ENCODE measurements around the gene PLCB4. TPM values are rescaled to one million over a fixed set of nuclear protein-coding genes. Genes with fewer than 3 reads are reported as not detected.
"Not testable (repeated sequence)": the region's sequence is repeated elsewhere in the genome, so short reads cannot be mapped to it uniquely, and the experiment has no call there.

Gene PLCB4
- total RNA-seq, 1 donor from 2014 or later = 2.1 TPM

DNA sequence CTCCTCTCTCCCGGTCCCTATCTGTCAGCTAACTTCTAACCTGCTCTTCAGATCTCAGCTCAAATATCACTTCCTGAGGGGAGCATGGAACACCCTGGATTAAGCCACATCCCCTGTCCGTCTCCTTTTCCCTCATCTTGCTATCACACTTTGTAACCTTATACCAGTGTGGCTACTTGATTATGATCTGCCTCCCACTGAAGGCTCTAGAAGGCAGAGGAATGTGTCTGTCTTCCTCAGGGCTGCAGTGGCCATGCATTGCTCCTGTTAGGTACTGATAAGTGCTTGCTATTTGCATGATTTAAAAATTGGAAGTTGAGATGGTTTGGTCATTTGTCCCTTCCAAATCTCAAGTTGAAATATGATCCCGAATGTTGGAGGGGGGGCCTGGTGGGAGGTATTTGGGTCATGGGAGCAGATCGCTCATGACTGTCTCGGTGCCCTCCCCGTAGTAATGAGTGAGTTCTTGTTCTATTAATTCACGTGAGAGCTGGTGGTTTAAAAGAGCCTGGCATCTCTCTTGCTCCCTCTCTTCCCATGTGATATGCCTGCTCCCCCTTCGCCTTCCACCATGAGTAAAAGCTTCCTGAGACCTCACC is 71.4 kb downstream of the PLCB4 start:
- DNase-seq (ENCODE audit: low read depth in 2 of 2) = no peak

DNA sequence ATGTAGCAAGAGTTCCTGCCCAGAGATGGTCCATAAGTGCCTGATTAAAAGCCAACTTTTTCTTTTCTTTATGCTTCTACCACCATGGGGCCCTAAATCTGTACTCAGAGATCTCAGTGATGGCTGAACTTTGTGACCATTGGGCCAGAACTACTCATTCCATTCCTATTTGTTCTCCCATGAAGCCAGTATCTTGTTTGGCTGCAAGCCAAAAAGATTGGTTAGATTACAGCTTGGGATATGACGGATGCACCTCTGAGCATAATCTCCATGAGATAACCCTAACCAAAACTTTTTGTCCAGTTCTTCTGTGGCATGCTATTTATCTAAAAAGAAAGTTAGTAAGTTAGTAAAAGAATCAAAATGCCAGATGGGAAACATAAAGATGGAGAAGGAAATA is 72.2 kb downstream of the PLCB4 start:
- no peak for DNase-seq (ENCODE audit: low read depth in 2 of 2)

DNA sequence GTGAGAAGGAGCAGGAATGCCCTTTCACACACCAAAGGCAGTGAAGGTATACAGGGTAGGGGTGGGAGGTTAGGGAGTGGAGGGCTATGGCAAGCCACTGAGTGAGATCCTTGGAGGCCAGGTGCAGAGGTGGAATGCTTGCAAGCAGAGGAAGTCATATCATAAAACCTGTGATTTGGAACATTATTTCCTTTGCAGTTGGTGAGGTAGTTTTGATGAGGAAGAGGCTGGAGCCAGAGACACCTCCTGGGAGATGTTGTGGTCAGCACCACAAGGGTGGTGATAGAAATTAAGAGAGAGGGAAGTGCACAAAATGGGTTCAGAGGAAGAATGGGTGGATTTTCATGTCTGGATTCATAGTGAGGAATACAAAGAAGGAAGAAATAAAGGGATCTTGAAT is 73.0 kb downstream of the PLCB4 start:
- DNase-seq (ENCODE audit: low read depth in 2 of 2) = no peak

DNA sequence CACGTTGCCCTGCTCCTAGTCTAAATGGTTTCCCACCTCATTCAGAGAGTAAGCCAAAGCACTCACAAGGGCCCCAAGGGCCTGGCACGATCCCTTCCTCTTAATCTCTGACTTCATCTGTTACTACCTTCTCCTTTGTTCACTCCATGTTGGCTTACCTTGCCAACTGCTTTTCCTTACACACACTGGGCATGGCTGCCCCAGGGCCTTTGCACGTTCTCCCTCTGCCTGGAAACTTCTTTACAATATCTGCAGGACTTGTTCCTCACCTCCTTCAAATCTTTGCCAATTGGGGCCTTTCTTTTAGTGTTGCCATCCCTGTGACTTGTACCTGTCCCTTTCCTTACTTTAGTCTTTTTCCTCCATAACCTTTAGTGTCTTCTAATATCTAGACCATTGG is 73.9 kb downstream of the PLCB4 start:
- no peak for DNase-seq (ENCODE audit: low read depth in 2 of 2)

DNA sequence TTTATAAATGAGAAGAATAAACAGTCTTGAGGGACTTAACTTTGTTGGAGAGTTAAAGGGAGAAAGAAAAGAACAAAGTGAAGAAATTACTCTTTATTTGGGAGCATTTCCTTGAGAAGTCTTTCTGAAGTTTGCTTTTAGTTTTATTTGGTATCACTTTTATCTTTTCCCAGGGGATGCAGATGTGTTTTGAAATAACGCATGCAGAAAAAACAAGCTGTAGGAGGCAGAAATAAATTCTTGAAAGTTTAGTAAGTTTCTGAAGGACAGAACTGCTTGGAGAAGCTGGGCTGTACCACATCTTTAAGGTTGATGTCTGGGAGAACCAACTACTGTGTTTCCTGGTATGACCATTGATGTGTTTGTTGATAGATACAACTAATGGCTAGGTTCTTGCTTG is 75.0 kb downstream of the PLCB4 start:
- DNase-seq (ENCODE audit: low read depth in 2 of 2) = no peak

DNA sequence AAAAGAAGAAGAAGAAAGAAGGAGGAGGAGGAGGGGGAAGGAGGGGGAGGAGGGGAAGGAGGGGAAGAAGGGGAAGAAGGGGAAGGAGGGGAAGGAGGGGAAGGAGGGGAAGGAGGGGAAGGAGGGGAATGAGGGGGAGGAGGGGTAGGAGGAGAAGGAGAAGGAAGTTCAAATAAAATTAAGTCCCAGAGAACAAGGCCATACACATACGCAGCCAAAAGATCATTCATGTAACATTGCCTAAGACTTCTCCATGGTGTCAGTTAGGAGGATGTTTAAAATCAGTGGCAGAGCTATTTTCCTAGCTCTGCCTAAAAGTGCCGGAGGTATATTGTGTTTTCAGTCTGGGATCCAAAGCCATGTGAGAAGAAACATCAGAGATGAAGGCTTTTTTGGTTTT is 75.8 kb downstream of the PLCB4 start:
- DNase-seq (ENCODE audit: low read depth in 2 of 2) = no peak

DNA sequence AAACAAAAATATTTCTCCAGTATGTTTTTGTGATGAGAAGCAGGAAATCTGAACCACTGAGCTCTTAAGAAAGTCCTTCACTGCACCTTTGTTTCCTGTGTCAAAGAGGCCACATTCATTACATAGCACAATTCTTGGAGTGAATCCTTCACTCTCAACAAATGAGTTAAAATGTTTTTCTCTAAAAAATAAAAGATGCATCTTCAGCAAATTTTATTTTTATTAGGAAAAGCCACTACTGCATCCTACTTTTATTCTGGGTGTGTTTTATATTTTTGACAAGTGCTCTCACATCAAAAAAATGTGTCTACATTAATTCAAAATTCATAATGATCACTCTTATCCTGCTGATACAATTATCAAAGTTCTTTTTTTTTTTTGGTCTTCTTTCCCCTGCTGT is 76.3 kb downstream of the PLCB4 start:
- no peak for DNase-seq (ENCODE audit: low read depth in 2 of 2)

DNA sequence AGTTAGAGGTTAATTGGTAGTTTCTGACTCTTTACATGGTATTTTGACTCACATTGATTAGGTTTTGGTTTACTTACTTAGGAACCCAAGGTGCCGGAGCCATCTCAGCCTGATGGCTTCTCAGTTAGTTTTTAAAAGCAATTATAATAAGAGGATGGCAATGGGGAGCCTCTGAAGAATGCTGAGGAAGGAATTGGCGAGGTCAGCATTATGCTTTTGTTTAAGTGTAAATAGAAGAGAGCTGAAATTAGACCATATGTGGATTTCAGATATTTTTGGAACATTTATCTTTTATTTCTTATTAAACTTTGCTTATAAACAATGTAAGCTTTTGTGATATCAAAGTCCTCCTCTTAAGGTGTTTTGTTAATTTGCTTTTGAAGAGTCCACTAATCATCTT is 77.8 kb downstream of the PLCB4 start:
- DNase-seq (ENCODE audit: low read depth in 2 of 2) = no peak

DNA sequence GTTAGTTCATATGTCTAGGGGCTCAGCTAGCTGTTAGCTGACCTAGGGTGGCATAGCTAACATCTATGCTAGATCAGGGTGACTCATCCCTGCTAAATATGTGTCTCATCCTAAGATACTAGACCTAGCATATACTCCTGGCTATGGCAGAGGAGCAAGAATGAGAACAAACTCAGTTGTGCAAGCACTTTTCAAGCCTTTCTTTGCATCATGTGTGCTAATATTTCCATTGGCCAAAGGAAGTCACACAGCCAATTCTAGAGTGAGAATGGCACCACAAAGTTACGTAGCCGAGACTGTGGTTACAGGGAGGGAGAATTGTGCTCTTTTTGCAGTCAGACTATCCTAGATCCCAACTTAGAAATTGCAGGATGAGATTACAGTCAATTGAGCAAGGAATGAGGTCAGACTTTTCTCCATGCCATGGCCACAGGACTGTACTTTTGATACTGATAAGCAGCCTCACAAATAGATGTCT is 78.7 kb downstream of the PLCB4 start:
- DNase-seq (ENCODE audit: low read depth in 2 of 2) = no peak

DNA sequence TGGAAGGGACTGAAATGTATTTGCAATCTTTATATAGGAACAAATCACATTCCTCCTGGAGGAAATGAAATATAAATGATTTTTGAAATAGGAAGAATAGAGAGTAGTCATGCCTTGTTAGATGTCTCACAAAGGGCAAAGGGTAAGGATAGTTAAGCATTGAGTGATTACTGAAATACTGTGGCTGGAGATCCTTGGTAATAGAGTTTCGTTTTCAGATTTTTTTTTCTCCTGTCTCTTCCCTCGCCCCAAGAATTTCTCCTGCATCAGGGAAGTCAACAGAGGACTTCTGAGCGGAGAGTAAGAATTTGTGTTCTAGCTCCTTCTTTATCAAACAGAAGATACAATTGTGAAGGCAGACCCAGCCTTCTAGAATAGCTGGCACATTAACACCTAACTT is 79.4 kb downstream of the PLCB4 start:
- no peak for DNase-seq (ENCODE audit: low read depth in 2 of 2)

DNA sequence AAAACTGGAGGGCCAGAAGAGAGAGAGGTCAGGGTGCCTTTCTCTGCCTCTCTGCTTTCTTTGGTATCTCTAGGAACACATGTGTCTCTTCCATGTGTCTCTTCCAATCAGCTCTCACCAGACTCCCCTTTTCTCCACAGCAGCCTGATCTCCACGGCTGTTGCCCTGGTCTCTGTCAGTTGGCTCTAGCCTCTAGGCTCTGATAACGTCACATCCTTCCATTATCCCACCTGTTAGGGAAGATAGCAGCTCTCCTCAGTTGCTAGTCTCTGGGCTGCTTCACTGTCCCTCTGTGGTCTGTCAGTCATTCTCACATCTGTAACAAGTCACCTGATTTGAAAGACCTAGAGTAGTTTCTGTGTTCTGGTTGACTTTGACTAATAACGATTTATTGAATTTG is 80.2 kb downstream of the PLCB4 start:
- no peak for DNase-seq (ENCODE audit: low read depth in 2 of 2)

DNA sequence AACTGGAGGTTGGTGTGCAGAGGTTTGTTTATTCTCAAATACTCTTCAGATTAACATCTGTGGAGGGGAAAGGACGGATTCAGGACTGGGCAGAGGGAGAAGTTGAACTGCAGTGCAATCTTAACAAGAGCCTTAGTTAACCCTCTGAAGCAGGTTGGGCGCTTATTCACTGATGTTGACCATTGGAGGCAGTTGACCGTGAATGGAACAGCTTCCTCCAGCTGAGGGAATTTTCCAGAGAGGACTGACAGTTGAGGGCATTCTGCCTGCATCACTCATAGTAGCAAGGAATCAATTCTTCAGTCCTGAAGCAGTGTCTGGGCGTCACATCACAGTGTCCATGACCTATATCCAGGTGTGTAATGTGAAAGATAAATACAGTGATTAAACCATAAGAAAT is 80.9 kb downstream of the PLCB4 start:
- DNase-seq (ENCODE audit: low read depth in 2 of 2) = no peak

DNA sequence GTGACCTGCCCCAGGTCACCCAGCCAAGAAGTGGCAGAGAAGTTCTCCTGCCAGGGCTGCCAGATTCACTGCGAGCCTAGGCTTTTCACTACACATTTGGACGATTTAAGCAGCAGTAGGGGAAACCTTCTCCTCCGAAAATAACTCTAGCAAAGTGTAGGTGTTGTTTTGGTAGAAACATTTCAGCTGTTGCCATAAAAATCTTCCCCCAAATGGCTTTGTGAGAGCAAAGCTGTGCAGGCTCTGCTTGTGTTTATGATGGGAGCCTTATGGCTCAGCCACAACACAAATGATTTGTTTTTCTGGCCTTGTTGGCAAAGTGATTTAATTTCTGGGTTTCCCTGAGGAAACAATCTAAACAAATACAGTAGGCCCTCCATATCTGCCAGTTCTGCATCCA is 81.8 kb downstream of the PLCB4 start:
- DNase-seq (ENCODE audit: low read depth in 2 of 2) = no peak

DNA sequence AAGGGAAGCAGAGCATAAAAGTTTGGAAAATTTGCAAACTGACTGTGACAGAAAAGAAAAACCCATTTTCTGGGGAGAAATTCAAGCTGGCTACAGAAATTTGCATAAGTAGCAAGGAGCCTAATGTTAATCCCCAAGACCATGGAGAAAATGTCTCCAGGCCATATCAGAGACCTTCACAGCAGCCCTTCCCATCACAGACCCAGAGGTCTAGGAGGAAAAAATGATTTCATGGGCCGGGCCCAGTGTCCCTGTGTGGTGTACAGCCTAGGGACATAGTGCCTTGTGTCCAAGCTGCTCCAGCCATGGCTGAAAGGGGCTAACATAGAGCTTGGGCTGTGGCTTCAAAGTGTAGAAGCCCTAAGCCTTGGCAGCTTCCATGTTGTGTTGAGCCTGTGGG is 83.3 kb downstream of the PLCB4 start:
- DNase-seq (ENCODE audit: low read depth in 2 of 2) = not testable (repeated sequence)

DNA sequence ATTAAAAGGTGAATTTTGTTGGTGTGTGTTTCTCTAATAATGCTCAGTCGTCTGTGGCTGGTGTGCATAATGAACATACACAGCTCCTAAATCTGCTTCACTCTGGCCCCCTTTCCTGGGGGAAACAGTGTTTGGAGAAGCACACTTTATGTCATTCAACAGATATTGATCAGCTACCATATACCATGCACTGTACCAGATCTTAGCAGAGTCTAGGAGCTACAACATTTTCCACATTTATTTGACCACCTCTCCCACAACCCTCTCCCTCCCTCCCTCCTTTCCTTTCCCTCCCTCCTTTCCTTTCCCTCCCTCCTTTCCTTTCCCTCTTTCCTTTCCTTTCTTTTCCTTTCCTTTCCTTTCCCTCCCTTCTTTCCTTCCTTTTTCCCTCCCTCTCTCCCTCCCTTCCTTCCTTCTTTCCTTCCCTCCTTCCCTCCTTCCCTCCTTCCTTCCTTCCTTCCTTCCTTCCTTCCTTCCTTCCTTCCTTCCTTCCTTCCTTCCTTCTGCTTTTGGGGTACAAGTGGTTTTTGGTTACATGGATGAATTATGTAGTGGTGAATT is 85.7 kb downstream of the PLCB4 start:
- DNase-seq (ENCODE audit: low read depth in 2 of 2) = no peak

DNA sequence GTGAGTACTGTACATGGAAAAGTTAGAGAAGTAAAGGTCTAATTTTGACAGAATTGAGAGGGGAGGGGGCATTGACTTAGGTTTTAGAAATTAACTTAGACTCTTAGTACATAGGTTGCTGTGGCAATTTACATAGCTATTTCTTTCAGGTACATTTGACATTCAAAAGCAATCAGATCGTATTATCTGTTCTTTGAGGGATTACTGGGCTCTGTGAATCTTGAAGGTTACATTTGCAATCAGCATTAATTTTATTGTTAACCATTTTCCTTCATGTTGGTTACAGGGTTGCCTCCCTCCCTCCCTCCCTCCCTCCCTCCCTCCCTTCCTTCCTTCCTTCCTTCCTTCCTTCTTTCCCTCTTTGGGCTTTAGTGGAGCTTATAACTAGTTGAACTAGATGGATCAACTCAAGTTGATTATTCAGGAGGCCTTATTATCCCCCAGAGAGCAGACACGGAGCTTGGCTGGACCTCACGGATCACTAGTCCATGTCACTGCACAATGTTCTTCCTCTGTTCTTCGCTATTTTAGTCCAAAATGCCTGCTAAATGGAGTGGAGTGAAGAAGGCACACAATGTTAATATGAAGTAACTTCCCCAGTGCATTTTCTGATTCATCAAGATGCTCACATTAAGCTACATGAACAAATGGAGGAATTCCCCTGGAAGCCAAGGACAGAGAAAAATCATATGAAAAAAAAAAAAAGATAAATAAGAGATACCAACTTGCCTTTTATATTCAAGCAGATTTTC is 87.8 kb downstream of the PLCB4 start:
- DNase-seq (ENCODE audit: low read depth in 2 of 2) = no peak

DNA sequence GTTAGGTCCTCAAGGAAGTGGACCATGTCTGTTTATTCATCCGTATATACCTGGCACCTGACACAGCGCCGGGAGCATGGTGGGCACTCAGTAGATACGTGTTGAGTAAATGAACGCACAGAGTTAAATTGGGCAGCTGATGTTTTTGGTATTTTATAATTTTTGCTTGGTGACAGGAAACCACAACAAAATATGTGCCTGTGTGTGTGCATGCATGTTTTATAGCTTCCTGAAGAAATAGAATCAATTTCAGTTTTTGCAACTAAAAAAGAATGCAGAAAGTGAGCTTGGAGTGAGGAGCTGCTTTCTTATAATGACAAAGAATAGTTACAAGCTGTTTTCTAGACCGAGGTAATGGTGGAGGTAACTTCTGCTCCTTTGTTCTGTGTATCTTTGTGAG is 91.4 kb downstream of the PLCB4 start:
- no peak for DNase-seq (ENCODE audit: low read depth in 2 of 2)

DNA sequence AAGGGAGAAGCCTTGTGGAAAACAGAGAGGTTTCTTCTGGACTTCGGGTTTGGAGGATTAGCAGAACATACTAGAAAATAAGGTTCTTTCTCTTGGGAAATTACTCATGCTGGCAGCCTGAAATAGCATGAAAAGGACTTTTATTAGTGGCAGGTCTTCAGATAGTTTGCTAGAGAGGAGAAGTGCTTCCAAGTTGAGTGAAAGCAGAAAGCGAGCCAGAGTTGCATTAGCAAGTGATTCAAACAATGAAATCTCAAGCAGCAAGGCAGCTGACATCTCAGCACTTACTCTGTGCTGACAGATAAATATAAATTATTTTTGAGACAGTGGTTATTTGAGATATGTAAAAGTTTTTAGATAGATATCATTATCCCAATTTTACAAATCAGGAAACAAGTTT is 91.9 kb downstream of the PLCB4 start:
- DNase-seq (ENCODE audit: low read depth in 2 of 2) = no peak

DNA sequence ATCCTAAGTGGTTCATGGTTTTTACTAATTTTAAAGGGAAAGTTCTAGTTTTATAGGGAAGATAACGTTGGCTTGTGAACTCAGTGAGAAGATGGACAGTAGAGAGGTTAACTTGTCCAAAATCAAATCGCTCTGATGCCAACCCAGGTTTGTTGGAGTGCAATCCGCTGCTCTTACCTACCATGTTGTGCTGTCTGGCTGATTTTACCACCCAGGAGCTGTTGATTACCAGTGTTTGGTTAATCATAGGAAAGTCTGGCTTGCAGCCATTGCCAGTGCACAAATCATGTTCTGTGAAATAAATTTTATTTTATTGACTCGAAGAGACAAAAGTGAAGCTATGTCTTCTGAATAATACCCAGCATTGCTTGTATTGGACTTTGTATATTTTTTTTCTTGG is 92.4 kb downstream of the PLCB4 start:
- DNase-seq (ENCODE audit: low read depth in 2 of 2) = no peak

DNA sequence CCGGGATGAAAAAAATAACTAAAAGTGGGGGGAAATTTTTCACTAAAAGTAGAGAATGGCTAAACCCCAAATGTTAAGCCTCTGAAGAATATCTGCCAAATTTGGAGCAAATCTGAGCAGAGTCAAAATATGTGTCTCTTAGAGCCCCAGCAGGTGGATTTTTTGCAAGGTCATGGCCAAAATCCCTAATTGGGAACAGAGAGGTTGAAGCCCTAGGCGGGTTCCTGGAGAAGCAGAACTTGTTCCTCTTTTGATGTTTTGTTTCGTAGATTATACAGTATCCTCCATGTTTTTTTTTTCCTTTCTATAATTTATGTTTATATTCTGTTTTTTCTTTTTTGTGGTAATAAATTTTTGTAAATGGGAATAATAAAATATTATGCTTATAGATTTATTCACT is 94.4 kb downstream of the PLCB4 start:
- no peak for DNase-seq (ENCODE audit: low read depth in 2 of 2)

DNA sequence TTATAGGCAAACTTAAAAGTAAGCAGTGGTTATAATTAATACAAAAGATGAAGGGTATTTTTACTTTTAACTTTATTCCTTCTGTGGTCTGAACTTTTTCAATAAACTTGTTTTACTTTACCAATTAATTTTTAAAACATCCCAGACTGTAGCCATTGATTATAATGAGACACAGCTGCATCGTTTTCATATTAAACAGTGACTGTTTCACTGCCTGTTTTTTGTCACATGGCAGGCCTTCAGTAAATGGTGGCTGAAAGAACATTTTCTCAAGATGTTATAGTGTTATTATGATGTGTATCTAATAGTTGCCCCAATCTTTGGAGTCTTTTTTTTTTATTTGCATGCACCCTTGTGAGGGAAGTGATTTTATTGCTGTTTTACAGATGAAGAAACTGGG is 95.1 kb downstream of the PLCB4 start:
- no peak for DNase-seq (ENCODE audit: low read depth in 2 of 2)

DNA sequence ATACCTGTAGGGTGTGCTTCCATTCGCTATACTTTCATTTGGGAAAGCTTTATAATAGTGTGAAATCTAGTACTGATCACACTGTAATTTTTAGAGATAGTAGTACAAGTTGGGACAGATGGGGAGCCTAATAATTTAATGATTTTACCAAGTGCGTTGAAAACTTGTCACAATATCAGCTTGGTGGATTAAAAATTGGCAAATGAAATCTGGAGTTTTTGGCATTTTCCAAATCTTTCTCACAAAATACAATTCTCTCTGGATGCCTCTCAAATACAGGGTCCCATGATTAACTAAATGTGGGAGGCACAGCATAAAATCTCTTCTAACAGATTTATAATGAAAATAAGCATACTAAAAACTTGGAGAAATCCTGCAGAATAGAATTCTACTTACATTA is 96.4 kb downstream of the PLCB4 start:
- DNase-seq (ENCODE audit: low read depth in 2 of 2) = no peak

DNA sequence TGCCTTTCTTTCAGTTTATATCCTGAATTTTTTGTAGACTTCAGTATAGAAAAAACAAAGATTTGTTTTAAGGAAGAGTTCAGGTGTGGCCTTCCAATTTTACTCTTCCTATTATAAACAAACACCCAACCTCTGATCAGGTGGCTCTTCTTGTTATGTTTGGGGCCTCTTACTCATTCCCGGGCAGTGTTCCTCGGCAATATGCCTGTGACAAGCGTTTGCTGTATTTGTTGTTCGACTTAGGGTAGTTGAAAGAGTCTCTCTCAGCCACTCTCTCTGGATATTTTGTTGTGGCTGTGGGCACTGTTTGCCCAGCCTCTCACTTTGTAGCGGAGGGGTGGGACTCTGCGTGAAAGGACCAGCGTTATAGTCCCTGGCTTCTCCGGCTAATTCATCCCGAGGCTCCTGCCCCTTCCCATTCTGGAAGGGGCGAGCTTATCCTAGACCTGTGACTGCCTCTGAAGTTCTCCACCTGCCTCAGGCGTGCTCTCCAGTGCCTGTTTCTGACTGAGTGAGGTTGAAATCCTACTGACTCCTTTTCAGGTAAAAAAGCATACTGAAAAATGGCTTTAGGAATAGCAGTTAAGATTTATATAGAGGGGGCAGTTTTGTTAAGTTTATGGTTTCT is 97.4 kb downstream of the PLCB4 start:
- peak in 1 of 2 donors; percentile 9 for DNase-seq (ENCODE audit: low read depth in 2 of 2)

All from dermis microvascular lymphatic vessel endothelial cell (primary cell).